Myocyte (in vitro differentiated cells): ENCODE measurements around the gene SLC40A1. TPM values are rescaled to one million over a fixed set of nuclear protein-coding genes. Genes with fewer than 3 reads are reported as not detected.
A peak's percentile ranks its signal among the peaks of the same experiment; 100 is the strongest.
"Not testable (repeated sequence)": the region's sequence is repeated elsewhere in the genome, so short reads cannot be mapped to it uniquely, and the experiment has no call there.

Experiments used
- DNase-seq: peaks from one replicate; pipeline ENCODE4 v3.0.0-alpha.2; 2012; ENCODE audit warnings: low read depth
- total RNA-seq: library from RNA; depleted of rRNA; stranded (reverse); fragments of >200 nt; gene quantifications from 2 replicates; pipeline ENCODE4 v1.2.3, GENCODE V29; 2014

SLC40A1 gene
- total RNA-seq, 1 donor from 2014 or later, result 51.9 TPM

GRCh38 chr2:189601652-189602051 is 21.1 kb upstream of the SLC40A1 start:
- DNase-seq, result not testable (repeated sequence)

GRCh38 chr2:189601043-189601442 is 20.5 kb upstream of the SLC40A1 start:
- DNase-seq, result no peak

DNA sequence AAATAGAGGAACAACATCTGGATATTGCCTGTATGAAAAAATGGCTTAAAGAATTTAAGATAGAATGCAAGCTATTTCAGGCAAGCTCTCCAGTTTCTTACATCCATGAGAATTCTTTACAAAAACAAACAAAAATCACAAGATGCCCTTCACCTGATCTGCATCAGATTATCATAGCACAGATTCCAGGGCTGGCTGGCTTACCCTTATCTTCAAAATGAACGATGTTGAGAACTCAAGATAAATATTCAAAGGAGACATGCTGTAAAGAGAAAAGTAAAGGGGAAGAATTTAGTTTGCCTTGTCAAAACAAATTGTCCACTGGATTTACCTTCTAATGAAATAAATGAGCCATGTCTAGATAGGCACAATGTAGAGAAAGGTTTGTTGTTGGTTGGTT is 18.7 kb upstream of the SLC40A1 start:
- no peak for DNase-seq

DNA sequence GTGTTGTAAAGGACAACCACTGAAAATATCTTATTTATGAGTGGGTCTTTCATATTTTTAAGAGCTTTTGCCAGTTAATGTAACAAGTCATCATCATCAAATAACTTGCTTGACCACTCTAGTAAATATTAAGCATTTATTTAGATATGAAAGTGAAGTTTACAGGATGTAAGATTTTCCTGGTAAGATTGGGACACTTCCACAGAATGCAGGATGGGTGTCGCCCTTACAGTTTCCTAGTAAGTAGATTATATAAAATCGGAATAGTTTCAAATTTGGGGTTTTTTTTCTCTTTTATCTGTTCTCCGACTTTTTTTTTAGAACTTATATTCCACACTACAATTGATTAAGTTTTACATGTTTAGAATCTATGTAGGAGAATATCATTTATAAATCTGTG is 14.8 kb upstream of the SLC40A1 start:
- DNase-seq, result no peak

GRCh38 chr2:189594305-189594704 is 13.7 kb upstream of the SLC40A1 start:
- no peak for DNase-seq

- DNase-seq, result no peak
Measured at GRCh38 chr2:189593115-189593514, 12.5 kb upstream of the SLC40A1 start.

GRCh38 chr2:189592353-189592984 is 11.9 kb upstream of the SLC40A1 start:
- no peak for DNase-seq

- no peak for DNase-seq
Measured at GRCh38 chr2:189587780-189588179, 7.2 kb upstream of the SLC40A1 start.

- no peak for DNase-seq
Measured at GRCh38 chr2:189585226-189585756, 4.7 kb upstream of the SLC40A1 start.

GRCh38 chr2:189584686-189585085 is 4.1 kb upstream of the SLC40A1 start:
- no peak for DNase-seq

GRCh38 chr2:189583227-189584198 is 2.9 kb upstream of the SLC40A1 start:
- no peak for DNase-seq

- no peak for DNase-seq
Measured at GRCh38 chr2:189582809-189583192, 2.2 kb upstream of the SLC40A1 start.

DNA sequence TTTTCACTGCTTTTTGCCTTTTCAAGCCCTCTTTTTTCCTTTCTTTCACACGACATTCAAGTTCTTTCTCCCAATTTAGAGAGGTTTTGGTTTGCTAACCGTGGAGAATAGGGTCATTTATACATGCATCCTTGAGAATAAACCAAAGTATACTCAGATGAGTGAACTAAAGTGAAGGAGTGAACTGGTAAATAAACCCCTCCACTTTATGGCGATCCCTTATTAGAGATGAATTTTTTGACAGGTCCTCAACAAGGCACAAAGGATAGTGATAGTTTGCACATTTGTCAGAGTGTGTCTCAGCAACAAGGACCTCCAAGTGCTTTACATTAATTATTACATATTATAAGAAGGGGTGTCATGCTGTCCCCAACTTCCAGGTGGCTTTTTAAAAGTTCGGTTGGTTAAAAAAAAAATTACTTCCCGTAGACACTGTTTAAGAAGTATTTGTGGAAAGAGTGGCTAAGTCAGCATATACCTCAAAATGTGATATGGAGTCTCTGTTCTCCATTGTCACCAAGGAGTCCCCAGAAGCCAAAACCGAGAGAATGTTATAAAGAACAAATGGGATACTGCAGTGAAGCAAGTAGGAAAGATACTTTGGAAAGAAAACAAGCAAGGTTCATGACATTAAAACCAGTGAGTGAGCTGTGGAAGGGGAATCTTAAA is 1.7 kb upstream of the SLC40A1 start:
- no peak for DNase-seq

DNA sequence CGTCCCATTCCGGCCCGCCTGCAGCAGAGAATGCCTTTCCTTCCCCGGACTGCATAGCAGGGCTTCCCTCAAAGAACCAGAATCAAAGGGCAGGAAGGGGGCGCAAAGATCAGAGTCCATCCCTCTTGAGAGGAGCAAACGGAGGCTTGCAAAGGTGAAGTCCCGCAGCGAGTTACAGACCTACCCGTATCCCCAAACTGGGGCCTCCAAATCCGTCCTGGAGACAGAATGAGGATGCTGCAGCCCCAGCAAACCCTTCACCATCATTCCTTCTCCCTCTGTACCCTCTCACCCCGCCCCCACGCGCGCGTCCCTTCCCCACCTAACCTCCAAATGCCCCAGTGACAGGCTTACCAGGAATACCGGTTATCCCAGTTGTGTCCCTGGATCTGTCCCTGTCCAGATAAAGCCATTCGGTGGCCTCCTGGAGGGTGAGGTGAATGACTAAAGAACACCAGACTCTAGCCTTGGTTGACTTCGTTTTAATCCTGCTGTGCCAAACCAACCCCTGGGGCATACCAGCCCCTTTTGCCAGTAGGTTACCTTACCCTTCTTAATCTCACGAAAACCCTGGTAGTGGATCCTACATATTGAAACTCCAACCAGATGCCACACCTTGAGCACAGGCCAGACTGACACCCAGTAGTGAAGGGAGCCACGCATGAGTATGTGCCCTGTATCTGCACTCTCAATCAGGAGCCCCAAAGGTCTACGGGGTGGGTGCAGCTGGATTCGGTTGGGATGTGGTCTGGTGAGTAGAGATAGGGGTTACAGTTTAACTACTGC is 961 bp upstream of the SLC40A1 start:
- peak; percentile 34 for DNase-seq

DNA sequence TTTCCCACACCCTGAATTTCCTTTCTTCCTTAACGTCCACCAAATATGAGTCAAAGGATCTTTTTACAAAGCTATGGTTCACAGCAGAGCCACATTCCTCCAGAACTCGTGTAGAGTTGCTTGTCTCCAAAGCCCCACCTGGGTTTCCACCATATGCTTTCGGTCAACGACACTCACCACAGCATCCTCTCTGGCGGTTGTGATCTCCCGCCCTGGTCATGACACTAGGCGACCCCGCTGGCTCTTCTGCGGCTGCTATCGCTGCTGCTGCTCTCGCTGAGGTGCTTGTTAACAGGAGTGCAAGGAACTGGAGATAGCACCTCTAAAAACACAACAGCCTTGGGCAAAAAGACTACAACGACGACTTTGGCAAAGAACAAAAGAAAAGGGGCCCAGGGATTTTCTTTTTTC is 340 bp downstream of the SLC40A1 start:
- peak; percentile 55 for DNase-seq

DNA sequence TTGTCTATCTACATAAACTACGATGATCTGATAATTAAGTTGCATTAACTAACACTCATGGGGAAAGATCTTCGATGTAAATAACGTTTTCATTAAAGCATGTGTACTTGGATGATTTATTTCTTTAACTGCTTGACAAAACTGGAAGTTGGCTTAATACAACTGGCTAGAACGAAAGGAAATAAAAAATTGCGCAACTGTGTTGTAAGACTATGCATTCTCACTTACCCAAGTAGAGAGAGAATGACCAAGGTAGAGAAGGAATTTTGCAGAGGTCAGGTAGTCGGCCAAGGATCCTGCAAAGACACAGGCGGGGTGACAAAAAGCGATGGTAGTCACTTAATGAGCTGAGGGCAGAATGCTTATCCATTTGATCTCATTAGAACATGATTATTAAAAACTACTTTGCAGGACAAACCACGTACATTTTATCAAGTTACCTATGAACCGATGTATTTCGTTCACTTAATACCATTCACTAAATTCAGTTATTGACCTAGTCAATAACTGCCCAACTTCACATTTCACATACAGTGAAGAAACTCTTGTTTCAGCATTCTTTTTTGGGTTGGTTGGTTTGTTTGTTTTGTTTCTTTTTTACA is 900 bp downstream of the SLC40A1 start:
- DNase-seq, result no peak

DNA sequence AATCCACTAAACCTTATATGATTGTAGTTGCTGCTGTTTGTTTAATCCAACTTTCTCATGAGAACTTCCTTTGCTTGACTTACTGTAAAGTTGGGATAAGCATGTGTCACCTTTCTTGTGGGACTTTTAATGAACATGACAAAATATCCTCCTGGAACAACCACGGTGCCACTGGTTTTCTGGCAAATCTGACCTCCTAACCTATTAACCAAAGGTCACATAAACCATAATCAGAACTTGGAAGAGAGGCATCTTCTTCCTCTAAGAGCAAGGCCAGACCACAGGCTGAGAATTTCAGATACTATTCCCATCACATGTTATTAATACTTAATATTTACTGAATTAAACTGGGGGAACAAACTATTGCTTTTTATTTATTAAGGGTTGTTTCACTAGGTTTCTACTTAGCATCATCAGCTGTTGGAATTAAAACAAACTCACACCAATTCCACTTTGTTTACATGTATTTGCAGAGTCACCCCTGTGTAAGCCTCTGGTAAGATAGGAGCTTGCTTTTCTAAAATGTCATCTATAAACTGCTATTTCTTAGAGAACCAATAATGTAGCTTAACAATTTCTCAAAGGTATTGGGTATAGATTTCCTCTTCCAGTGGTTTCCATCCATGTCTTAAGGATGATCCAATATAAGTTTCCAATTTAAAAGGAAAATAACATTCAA is 2.2 kb downstream of the SLC40A1 start:
- no peak for DNase-seq

DNA sequence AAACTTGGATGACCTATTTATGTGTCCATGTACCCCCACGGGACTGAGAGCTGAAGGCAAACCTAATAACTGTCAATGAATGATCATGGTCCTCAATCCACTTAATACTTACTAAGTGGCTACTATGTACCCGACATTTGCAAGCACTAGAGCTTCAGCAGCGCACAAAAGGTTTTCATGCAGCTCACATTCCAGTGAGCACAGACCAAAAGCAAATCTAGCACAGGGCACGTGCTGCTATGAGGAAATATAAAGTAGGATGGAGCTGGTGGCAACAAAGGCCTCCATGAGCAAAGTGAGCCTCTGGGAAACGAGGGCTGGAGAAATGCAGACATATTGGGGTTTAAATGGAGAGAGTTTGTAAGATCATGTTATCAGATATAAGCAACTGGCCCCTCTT is 3.5 kb downstream of the SLC40A1 start:
- DNase-seq, result no peak

DNA sequence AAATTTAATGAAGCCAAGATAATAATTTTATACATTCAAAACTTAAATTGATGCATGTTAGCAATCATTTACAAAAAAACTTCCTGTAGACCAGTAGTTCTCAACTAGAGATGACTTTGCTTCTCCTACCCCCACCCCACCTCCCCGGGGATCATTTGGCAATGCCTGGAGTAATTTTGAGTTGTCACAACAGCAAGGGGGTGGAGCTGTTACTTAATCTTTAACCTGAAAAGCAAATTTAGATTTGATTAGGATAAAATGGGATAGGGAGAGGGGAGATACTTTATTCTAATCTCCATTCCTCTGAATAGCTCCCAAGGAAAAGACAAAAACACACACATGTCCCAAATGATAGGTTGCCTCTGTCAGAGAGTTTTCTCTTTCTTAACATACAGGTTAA is 4.2 kb downstream of the SLC40A1 start:
- no peak for DNase-seq
